Prostate gland (tissue), 2 donors: ENCODE data around the gene SLC25A21.

Source experiments
- CTCF ChIP-seq, 4 experiments: fragments of 200-600 bp in 2 of 4; fragments of 450-650 bp in 2 of 4; sonication (generic) in 2 of 4; IDR thresholded peaks; 1 replicate in 3 of 4; 2 replicates in 1 of 4; pipeline ENCODE4 v1.5.1; 2016 to 2019; ENCODE audit warnings: antibody characterized with exemption in 4 of 4, mild to moderate bottlenecking in 2 of 4, moderate library complexity in 2 of 4
- POLR2A ChIP-seq: fragments of 450-650 bp; IDR thresholded peaks from one replicate; pipeline ENCODE4 v1.6.1; 2016; ENCODE audit warnings: antibody characterized with exemption, mild to moderate bottlenecking

GRCh38 chr14:37089410-37089809 is 83.0 kb downstream of the SLC25A21 start:
- TF ChIP-seq CTCF (IDR thresholded peaks at IDR 0.05) (no peak), POLR2A (no peak)
